Measurements from ENCODE around the gene RBM23.
"Not testable (repeated sequence)": the region's sequence is repeated elsewhere in the genome, so short reads cannot be mapped to it uniquely, and the experiment has no call there.

The RBM23 gene

DNA sequence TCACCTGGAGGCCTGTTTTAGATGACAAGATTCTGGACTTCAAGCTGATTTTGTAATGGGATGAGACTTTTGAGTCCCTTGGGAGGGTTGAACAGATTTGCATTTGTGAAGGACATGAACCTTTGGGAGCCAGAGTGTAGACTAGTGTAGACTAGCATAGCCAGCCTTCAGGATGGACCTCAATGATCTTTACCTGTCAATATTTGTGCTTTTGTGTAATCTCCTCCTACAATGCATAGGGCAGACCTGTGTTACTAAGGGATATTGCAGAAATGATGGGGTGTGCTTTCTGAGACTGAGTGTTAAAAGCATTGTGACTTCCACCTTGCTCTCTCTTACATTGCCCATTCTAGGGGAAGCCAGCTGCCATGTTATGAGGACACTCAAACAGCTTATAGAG is 57.3 kb downstream of the RBM23 start:
- DNase-seq: no peak

DNA sequence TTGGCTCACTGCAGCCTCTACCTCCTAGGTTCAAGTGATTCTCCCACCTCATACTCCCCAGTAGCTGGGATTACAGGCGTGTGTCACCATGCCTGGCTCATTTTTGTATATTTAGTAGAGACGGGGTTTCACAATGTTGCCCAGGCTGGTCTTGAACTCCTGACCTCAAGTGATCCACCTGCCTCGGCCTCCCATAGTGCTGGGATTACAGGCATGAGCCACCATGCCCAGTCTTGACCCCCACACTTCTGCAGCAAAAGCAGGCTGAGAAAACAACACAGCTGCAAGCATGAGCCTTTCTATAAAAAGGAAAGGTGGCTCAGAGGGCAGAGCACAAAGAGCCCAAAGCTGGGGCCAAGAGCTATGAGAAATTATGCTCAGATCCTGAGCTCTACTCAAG is 58.6 kb downstream of the RBM23 start:
- not testable (repeated sequence) for DNase-seq

GRCh38 chr14:22856428-22856827 is 62.5 kb downstream of the RBM23 start:
- no peak for DNase-seq

DNA sequence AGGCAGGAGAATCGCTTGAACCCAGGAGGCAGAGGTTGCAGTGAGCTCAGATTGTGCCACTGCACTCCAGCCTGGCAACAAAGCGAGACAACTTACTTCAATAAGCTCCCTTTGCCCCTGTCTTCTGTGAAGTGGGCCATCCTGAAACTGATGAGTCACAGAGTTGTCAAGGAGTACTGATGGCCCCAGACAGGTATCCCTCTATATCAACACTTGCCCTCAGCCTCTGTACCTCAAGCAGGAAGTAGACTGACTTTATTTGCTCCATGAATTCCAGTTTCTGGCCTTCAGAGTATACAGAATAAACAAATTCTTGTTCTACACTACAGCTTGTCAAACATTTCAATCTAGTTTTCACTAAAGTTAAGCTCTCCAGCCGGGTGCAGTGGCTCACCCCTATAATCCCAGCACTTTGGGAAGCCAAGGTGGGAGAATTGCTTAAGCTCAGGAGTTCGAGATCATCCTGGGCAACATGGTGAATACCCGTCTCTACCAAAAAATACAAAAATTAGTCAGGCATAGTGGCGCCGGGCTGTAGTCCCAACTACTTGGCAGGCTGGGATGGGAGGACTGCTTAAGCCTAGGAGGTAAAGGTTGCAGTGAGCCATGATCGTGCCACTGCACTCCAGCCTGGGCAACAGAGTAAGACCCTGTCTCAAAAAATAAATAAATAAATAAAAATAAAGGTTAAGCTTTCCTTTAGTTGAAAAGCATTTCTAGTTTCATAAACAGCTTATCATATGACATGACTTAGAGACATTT is 63.8 kb downstream of the RBM23 start:
- no peak for DNase-seq

DNA sequence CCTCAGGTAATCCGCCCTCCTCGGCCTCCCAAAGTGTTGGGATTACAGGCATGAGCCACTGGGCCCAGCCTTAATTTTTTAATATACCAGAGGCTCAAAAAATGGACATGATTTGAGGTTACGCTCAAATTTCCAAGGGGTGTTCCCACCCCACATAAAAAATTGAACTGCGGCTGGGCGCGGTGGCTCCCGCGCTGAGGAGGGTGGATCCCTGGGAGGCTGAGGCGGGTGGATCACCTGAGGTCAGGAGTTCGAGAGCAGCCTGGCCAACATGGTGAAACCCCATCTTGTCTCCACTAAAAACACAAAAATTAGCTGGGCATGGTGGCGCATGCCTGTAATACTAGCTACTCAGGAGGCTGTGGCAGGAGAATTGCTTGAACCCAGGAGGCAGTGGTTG is 64.7 kb downstream of the RBM23 start:
- DNase-seq: not testable (repeated sequence)

GRCh38 chr14:22852940-22853767 is 65.8 kb downstream of the RBM23 start:
- peak; percentile 91 for DNase-seq

DNA sequence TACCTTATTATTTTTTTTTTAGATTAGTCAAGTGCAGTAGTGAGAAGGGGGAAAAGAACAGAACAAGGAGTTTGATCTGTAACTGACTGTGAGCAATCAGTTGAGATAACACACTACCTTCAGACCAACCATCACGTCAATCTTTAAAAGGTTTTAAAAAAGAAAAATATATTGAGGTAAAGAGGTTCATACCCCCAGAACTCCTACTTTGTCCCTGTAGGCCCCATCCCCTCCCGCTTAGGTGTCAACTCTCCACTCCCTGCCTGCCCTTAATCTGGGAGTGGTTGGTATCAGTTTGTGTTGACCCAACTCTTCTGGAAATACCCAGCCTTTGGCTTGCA is 66.4 kb downstream of the RBM23 start:
- DNase-seq: no peak

DNA sequence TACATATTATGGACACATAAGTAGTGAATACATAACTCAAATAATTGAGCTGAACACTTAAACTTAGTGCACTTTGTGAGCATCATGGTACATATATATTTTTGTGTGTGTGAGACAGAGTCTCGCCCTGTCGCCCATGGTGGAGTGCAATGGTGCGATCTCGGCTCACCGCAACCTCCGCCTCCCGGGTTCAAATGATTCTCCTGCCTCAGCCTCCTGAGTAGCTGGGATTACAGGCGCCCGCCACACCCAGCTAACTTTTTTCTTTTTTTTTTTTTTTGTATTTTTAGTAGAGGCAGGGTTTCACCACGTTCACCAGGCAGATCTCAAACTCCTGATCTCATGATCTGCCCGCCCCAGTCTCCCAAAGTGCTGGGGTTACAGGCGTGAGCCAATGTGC is 66.8 kb downstream of the RBM23 start:
- not testable (repeated sequence) for DNase-seq

GRCh38 chr14:22850944-22851764 is 67.8 kb downstream of the RBM23 start:
- no peak for DNase-seq

DNA sequence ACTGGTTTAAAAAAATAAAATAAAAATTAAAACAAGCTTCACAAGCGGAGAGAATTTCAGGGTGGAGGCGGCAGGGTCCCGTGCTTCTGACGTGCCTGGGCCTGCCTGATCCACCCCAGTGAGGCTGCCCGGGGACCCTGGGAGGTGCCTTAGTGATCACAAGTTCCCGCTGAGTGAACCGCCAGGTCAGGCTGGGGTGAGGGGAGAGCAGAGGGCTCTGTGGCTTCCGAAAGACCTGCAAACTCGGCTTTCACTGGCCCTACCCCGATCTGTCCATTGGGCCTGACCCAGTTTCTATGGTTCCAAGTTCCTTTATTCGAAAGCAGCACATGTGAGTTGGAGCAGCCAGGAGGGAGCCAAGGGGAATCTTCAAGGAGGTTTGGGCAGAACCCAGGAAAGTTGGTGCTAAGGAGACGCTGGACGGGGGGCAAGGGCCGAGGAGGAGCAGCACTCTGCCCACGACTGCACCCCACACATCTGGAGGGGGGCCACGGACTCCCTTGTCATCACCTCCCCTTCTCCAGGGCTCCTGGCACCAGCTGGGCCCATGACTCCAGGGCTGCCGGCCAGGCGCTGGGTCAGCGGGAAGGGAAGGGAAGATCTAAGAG is 69.6 kb downstream of the RBM23 start:
- no peak for DNase-seq

- DNase-seq: no peak
These were observed 70.4 kb downstream of the RBM23 start for GRCh38 chr14:22848351-22849164.

DNA sequence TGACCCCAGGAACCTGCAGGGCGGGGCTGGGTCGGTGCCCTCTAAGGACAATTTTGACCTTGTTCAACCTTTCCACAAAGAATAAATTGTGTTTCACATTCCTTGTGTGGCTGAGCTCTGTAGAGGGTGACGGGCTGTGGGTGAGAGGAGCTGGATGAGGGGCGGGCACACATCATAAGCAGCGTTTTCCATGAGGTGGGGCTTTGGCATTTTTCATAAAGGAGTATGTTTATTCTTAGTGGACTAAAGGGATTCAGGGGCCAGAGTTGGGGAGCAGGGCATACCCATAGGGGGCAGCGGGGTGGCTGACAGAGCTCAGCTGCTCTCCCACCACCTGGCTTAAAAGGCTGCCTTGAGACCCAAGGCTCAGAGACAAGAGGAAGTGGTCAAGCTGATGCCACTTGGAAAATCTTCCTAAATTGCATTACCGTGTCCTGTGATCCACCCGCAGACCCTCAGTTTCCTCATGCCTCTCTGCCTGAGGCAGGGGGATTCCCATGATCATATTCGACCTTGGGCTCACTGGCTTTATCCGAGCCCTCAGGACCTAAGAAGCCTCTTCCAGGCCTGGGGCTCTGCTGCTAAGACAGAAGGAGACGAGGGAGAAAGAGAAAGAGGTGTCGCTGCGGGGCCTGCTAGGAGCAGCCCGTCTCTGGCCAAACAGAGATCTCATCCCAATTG is 71.1 kb downstream of the RBM23 start:
- DNase-seq: no peak

- no peak for DNase-seq
These were observed 72.1 kb downstream of the RBM23 start for GRCh38 chr14:22846811-22847307.

- no peak for DNase-seq
These were observed 72.9 kb downstream of the RBM23 start for GRCh38 chr14:22845821-22846625.

GRCh38 chr14:22845103-22845394 is 73.9 kb downstream of the RBM23 start:
- no peak for DNase-seq

GRCh38 chr14:22844221-22845102 is 74.5 kb downstream of the RBM23 start:
- no peak for DNase-seq

Data from CD4-positive, alpha-beta T cell treated with Interleukin-17A for 4 hours (primary cell).